GM12891 (cell line): ENCODE measurements around the gene CYSRT1.
A peak's percentile ranks its signal among the peaks of the same experiment; 100 is the strongest.
"Not testable (repeated sequence)": the region's sequence is repeated elsewhere in the genome, so short reads cannot be mapped to it uniquely, and the experiment has no call there.

Source experiments
- DNase-seq: peaks from one replicate; pipeline ENCODE4 v3.0.0; 2011; ENCODE audit warnings: low spot score; ENCODE audit not compliant: insufficient read length
- FAIRE-seq: peaks from 2 replicates; lab custom pipeline; 2011; peaks lifted over from hg19 to GRCh38; lab: Jason Lieb, UNC
- PAX5 ChIP-seq: IDR thresholded peaks from 2 replicates; pipeline ENCODE4 v1.6.1; 2011; ENCODE audit warnings: low read length, moderate library complexity, mild to moderate bottlenecking; ENCODE audit not compliant: insufficient read depth, severe bottlenecking
- POLR2A ChIP-seq: IDR thresholded peaks from 2 replicates; pipeline ENCODE4 v1.6.1; 2011; ENCODE audit warnings: low read depth, low read length, control low read depth
- POLR2AphosphoS5 ChIP-seq: IDR thresholded peaks from 2 replicates; pipeline ENCODE4 v1.6.1; 2011; ENCODE audit warnings: low read depth, low read length, control low read depth
- POU2F2 ChIP-seq: IDR thresholded peaks from 2 replicates; pipeline ENCODE4 v1.6.1; 2011; ENCODE audit warnings: low read depth, mild to moderate bottlenecking, control low read depth, low read length, moderate library complexity
- SPI1 ChIP-seq: IDR thresholded peaks from 2 replicates; pipeline ENCODE4 v1.6.1; 2011; ENCODE audit warnings: low read depth, low read length, control low read depth
- TAF1 ChIP-seq: IDR thresholded peaks from 2 replicates; pipeline ENCODE4 v1.6.1; 2011; ENCODE audit warnings: low read depth, low read length, control low read depth

Gene CYSRT1

DNA sequence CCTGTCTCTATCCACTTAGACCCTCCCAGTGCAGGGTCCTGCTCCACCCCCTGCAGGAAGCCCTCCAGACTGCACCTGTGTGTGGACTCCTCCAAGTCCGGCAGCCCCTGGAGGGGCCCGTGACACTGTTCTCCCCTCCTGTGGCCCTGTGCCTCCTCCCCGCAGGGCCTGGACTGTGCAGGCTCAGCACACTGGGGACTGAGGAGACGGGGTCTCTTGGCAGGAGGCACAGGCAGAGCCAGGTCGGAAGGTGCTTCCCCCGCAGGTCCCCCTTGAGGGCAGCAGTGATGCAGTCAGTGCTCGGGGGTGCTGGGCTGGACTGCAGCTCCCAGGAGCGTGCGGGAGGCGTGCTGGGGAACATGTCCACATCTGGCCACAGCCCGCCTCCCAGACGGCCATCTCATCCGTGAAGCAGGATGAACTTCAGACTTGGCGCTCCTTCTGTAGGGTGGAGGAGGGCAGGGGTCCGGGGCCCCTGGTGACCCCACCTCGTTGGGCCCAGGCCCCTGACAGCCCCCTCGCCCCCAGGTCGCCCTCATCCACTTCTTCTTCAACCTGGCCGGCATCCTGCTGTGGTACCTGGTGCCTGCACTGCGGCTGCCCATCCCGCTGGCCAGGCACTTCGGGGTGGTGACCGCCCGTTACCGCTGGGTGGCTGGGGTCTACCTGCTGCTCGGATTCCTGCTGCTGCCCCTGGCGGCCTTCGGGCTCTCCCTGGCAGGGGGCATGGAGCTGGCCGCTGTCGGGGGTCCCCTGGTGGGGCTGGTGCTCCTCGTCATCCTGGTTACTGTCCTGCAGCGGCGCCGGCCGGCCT lies 10.7 kb downstream of the CYSRT1 start:
- no peak for TF ChIP-seq POLR2AphosphoS5
- TF ChIP-seq POLR2A: no peak
- TF ChIP-seq SPI1: no peak
- TF ChIP-seq PAX5: no peak
- no peak for TF ChIP-seq POU2F2
- no peak for TF ChIP-seq TAF1
- FAIRE-seq (peak; percentile 31), DNase-seq (no peak)

DNA sequence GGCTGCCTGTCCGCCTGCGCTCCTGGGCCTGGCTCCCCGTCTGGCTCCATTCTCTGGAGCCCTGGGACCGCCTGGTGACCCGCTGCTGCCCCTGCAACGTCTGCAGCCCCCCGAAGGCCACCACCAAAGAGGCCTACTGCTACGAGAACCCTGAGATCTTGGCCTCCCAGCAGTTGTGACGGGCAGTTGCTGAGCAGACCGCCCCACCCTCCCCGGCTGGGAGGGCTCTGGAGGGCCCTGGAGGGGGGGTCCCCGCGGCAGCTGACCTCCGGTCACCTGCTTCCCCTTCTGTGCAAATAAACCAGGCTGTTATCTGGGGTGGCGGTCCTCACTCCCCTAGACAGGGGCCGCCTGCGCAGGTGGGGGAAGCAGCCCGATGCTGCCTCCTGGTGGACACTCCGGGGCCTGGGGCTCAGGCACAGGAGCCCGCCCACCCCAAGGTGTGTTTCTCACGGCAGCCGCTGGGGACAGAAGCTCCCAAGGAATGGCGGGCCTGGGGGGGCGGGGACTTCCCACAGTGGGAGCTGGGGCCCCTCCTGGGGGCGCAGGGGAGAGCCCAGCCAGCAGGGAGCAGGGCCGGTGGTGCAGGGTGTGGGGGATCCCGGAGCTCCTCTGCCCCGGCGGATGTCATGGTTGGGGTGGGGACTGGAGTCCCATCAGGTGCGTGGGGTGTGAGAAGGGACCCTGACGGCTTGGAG lies 11.4 kb downstream of the CYSRT1 start:
- DNase-seq: peak; percentile 99
- no peak for TF ChIP-seq SPI1
- TF ChIP-seq TAF1: no peak
- no peak for TF ChIP-seq POU2F2
- no peak for TF ChIP-seq POLR2AphosphoS5
- TF ChIP-seq POLR2A: no peak
- TF ChIP-seq PAX5: no peak
- peak; percentile 95 for FAIRE-seq

DNA sequence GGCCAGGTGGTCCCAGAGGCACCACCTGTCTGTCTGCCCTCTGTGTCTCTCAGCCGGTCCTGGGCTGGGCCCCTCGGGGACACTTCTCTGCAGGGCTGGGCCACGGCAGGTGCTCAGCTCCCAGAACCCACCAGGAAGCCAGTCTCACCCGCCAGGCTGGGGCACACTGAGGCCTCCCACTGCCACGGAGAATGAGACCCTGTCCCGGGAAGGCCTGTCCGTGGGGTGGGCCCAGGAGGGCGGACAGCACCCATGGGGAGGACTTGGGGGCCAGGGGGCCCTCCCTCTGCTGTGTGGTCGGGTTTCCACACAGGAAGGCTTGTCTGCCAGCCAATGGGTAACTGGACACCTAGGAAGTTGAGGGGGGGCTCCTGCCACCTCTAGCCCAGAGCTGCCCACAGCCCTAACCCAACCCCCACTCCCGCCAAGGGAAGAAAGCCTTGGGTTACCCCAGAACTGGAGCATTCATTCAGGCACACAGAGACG lies 12.0 kb downstream of the CYSRT1 start:
- TF ChIP-seq POLR2A (no peak), TAF1 (no peak), PAX5 (no peak), POU2F2 (no peak), SPI1 (no peak), POLR2AphosphoS5 (no peak)
- DNase-seq (no peak), FAIRE-seq (peak; percentile 57)

DNA sequence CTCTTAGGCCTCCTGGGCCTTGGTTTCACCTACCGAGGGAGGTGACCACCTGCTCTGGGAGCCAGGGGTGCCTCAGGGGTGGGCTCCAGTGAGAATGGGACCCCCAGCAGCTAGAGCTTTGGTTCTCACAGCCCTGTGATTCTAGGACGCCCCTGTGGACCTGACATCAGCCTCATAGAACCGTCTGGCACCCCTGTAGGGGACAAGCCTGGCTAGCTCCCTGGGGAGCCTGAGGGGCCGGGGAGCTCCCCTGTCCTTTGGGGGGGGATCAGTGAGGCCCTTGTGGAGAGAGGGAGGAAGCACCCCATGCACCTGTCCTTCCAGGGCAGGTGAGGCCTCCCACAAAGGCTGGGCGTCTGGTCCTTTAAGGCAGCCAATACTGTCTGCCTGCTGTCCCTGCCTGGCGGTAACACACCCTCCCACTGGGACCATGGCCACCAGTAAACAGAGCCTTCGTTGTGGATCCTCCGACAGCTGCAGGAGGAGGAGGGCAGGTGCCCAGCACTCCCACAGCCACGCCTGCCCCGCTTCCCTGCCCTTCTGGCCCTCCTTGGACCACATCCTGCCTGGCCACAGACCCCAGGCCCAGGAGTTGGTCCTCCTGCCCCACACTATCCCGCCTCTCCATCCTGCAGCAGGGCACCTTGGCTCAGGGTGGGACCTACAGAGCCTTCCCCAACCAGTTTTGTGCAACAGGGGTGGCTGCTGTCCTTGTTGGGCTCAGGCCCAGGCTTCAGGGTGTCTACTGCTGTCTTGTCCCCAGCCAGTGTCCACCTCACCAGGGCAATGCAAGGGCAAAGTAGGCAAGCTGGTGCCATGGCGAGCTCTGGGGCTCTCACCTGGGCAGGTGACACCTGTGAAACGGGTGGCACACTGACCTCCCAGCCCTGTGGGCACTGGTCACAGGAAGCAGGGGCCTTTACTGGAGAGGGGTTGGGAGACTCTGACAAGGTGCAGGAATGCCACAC lies 13.1 kb downstream of the CYSRT1 start:
- no peak for DNase-seq

DNA sequence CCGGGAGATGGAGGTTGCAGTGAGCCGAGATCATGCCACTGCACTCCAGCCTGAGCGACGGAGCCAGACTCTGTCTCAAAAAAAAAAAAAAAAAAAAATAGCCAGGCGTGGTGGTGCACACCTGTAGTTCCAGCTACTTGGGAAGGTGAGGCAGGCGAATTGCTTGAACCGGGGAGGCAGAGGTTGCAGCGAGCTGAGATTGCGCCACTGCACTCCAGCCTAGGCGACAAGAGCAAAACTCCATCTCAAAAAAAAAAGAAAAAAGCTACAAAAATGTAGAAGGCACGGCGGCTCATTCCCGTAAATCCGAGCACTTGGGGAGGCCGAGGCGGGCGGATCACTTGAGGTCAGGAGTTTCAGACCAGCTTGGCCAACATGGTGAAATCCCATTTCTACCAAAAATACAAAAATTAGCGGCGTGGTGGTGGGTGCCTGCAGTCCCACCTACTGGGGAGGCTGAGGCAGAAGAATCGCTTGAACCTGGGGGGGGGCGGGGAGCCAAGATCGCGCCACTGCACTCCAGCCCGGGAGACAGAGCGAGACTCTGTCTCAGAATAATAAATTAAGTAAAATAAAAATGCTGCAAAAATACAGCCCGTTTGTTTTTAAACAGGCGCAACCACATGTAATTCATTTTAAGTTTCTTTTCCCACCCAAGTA lies 14.7 kb downstream of the CYSRT1 start:
- not testable (repeated sequence) for DNase-seq, FAIRE-seq

More for the DNA sequence above, 13.1 kb downstream of the CYSRT1 start:
- no peak for FAIRE-seq
- TF ChIP-seq POU2F2 (no peak), POLR2AphosphoS5 (no peak), SPI1 (no peak), POLR2A (no peak), TAF1 (no peak), PAX5 (no peak)

DNA sequence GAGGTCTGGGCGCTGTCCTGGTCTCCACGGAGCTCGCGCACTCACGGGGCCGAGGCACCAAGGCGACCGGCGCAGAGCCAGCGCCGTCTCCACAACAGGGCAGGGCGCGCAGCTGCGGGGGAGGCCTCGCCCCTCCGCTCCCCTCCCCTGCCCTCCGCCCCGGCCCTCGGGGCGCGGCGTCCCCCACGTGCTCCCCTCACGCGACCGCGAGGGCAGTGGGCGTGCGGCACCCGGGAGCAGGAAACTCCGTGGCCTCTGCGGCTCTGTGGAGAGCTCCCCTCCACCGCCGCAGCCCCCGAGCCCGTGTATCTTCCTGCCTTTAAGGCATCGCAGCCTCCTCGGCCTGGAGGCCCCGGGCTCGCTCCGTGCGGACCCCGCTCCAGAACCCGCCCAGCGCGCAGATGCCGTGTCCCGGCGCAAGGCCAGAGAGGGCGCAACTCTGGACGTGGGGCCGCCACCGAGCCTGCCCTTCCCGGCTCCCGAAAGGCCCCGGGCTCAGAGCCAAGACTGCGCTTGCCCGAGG lies 15.4 kb downstream of the CYSRT1 start:
- DNase-seq (peak; percentile 67), FAIRE-seq (no peak)

DNA sequence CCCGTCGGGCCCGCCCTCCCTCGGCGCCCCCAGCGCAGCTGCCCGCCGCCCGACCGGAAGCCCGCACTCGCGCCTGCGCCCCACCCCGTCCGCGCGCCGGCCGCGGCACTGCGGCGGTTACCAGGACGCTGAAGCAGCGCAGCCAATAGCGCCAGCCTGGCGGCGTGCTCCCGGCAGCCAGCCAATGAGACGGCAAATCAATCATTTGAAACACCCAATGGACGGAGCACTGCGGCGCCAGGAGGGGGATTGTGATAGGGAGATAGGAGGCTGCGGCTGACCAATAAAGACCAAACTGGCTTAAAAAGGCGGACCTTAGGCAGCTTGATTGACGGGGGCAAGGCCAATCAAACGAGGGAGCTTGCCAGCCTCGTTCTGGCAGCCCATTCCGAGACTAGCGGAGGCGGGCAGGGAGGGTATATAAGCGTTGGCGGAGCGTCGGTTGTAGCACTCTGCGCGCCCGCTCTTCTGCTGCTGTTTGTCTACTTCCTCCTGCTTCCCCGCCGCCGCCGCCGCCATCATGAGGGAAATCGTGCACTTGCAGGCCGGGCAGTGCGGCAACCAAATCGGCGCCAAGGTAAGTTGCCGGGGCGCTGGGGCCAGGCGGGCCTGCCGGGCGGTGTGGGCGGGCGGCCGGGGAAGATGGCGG lies 16.0 kb downstream of the CYSRT1 start, which contains the start of gene TUBB4B:
TUBB4B (plus strand) TSS at position 447 of the 649 bp plus-strand sequence; CDS start at position 521, 74 bp downstream.
- TF ChIP-seq TAF1 (peak; percentile 99), PAX5 (no peak), SPI1 (no peak), POLR2AphosphoS5 (peak; percentile 99), POLR2A (peak; percentile 99), POU2F2 (peak; percentile 90)
- FAIRE-seq: peak; percentile 100
- peak; percentile 99 for DNase-seq

More for the DNA sequence above, 15.4 kb downstream of the CYSRT1 start:
- TF ChIP-seq PAX5 (no peak), SPI1 (no peak), TAF1 (peak; percentile 21), POLR2AphosphoS5 (no peak), POLR2A (no peak), POU2F2 (no peak)
